ENCODE results near the gene GPR32.

DNA sequence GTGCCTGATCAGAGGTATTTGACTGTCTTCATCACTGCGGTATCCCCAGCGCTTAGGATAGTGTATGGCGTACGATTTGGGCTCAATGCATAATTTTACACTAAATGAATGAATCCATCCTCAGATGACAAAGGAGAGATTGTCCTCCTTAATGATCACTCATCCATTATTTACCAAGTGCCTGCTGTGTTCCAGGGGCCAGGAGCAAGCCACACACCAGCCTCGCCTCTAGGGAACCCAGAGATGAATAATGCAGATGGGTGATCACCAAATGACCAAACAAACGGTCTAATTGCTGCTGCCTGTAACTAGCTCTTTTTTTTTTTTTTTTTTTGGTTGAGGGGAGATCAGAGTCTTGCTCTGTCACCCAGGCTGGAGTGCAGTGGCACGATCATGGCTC, 5.9 kb upstream of the GPR32 start:
- no peak for TF ChIP-seq LEF1 (IDR thresholded peaks at IDR 0.05; ENCODE audit: borderline replicate concordance)
- no peak for TF ChIP-seq FOXK2 (IDR thresholded peaks at IDR 0.05)
- no peak for TF ChIP-seq SP1 (IDR thresholded peaks at IDR 0.05)
- TF ChIP-seq FOXA1 (IDR thresholded peaks at IDR 0.05): no peak
- TF ChIP-seq ZNF384 (IDR thresholded peaks at IDR 0.05): no peak

All from HEK293T (cell line).